ENCODE measurements around the gene NSD2.
"Not testable (repeated sequence)": the region's sequence is repeated elsewhere in the genome, so short reads cannot be mapped to it uniquely, and the experiment has no call there.

NSD2 gene

DNA sequence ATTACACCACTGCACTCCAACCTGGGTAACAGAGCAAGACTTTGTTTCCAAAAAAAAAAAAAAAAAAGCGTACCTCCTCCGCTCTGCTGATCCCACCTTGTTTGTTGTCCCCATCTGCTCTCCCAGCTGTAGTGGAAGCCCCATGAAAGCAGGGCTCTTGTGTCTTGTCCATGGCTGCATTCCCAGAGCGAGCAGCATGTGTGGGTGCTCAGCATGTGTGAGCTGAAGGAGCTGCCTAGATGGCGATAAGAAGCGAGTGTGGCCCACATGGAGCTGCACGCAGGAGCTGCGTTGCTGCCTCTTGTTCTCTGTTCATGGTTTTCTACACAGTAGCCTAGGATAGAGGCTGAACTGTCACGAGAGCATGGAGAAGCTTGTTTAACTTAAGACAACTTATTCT, 12.4 kb downstream of the NSD2 start:
- in situ Hi-C loops (cut with HindIII; ENCODE audit: low pct_ligation_motif_present, low pct_unique_long_range_greater_than_20kb, low sequenced_read_pairs) = no loop called here
- no peak for DNase-seq

DNA sequence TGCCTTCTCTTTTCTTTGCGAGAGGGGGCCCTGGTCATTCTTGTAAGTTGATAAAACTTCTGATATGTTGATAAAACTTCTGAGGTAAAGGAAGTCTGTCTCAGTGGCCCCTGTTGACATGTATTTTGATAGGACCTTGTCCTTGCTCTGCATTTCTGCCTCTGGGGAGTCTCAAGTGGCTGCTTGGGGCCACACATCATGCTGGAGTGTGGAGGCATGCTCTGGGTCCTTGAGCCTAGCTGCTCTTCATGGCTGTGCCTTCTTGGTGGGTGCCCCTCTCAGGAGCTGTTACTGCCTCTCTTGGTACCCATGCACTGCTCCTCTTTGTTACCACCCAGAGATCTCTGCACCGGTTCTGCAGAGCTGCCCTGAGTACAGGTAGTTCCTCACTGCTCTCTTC, 14.2 kb downstream of the NSD2 start:
- in situ Hi-C loops (cut with HindIII; ENCODE audit: low pct_ligation_motif_present, low pct_unique_long_range_greater_than_20kb, low sequenced_read_pairs) = no loop called here
- DNase-seq = no peak

GRCh38 chr4:1887052-1887451, 15.9 kb downstream of the NSD2 start:
- DNase-seq = no peak
- in situ Hi-C loops (cut with HindIII; ENCODE audit: low pct_ligation_motif_present, low pct_unique_long_range_greater_than_20kb, low sequenced_read_pairs) = no loop called here

DNA sequence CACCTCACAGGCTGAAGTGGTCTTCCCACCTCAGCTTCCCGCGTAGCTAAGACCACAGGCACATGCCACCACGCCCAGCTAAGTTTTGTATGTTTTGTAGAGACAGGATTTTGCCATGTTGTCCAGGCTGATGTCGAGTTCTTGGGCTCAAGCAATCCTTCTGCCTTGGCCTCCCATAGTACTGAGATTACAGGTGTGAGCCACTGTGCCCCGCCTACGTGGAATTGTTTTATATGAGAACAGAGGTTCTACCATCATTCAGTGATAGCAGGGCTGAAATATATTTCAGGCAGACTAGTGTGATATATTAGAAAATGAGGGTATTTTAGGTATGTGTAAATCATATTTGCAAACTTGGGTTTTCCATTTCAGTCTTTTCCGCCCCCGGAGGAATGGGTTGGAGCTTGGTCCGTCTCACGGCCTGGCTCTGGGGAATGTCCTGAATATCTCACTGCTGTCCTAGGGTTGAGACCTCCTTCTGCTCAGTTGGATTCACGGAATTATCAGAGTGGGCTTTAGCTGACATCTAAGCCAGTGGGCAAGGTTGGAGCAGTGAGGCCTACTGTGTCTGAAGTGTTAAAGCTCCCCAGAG, 19.9 kb downstream of the NSD2 start:
- no peak for DNase-seq
- in situ Hi-C loops (cut with HindIII; ENCODE audit: low pct_ligation_motif_present, low pct_unique_long_range_greater_than_20kb, low sequenced_read_pairs) = no loop called here

- in situ Hi-C loops (cut with HindIII; ENCODE audit: low pct_ligation_motif_present, low pct_unique_long_range_greater_than_20kb, low sequenced_read_pairs) = no loop called here
- DNase-seq = no peak
Measured at GRCh38 chr4:1895971-1896657, 24.9 kb downstream of the NSD2 start.

GRCh38 chr4:1896658-1896991, 25.4 kb downstream of the NSD2 start:
- in situ Hi-C loops (cut with HindIII; ENCODE audit: low pct_ligation_motif_present, low pct_unique_long_range_greater_than_20kb, low sequenced_read_pairs) = no loop called here
- DNase-seq = no peak

GRCh38 chr4:1898007-1898406, 26.8 kb downstream of the NSD2 start:
- DNase-seq = no peak
- in situ Hi-C loops (cut with HindIII; ENCODE audit: low pct_ligation_motif_present, low pct_unique_long_range_greater_than_20kb, low sequenced_read_pairs) = no loop called here

GRCh38 chr4:1898681-1899080, 27.5 kb downstream of the NSD2 start:
- DNase-seq = no peak
- in situ Hi-C loops (cut with HindIII; ENCODE audit: low pct_ligation_motif_present, low pct_unique_long_range_greater_than_20kb, low sequenced_read_pairs) = no loop called here

GRCh38 chr4:1899149-1900086, 28.2 kb downstream of the NSD2 start:
- in situ Hi-C loops (cut with HindIII; ENCODE audit: low pct_ligation_motif_present, low pct_unique_long_range_greater_than_20kb, low sequenced_read_pairs) = no loop called here
- DNase-seq = peak; percentile 73

DNA sequence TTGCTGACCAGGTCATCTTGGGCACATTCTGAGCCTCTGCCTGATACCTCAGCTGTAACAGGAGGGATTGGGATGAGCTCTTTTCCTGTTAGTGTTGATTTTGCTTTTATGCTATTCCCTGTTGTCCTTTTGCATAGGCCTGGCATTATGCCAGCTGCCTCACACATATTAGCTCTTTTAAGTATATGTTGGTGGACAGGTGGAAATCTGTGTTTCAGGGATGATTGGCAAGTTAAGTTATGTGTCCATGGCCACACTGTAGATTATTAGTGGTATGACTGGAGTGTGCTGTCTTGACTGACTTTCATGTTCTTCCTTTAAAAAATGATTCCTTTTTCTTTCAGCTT, 28.9 kb downstream of the NSD2 start:
- no peak for DNase-seq
- in situ Hi-C loops (cut with HindIII; ENCODE audit: low pct_ligation_motif_present, low pct_unique_long_range_greater_than_20kb, low sequenced_read_pairs) = no loop called here

DNA sequence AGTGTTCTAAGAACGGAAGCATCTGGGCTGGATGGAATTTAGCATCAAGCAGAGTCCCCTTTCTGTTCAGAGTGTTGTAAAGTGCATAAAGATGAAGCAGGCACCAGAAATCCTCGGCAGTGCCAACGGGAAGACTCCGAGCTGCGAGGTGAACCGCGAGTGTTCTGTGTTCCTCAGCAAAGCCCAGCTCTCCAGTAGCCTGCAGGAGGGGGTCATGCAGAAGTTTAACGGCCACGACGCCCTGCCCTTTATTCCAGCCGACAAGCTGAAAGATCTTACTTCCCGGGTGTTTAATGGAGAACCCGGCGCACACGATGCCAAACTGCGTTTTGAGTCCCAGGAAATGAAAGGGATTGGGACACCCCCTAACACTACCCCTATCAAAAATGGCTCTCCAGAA, 29.4 kb downstream of the NSD2 start:
- in situ Hi-C loops (cut with HindIII; ENCODE audit: low pct_ligation_motif_present, low pct_unique_long_range_greater_than_20kb, low sequenced_read_pairs) = no loop called here
- no peak for DNase-seq

- DNase-seq = no peak
- in situ Hi-C loops (cut with HindIII; ENCODE audit: low pct_ligation_motif_present, low pct_unique_long_range_greater_than_20kb, low sequenced_read_pairs) = no loop called here
Measured at GRCh38 chr4:1901127-1901526, 29.9 kb downstream of the NSD2 start.

GRCh38 chr4:1902243-1902642, 31.1 kb downstream of the NSD2 start:
- no peak for DNase-seq
- in situ Hi-C loops (cut with HindIII; ENCODE audit: low pct_ligation_motif_present, low pct_unique_long_range_greater_than_20kb, low sequenced_read_pairs) = no loop called here

GRCh38 chr4:1903035-1903434, 31.8 kb downstream of the NSD2 start:
- in situ Hi-C loops (cut with HindIII; ENCODE audit: low pct_ligation_motif_present, low pct_unique_long_range_greater_than_20kb, low sequenced_read_pairs) = no loop called here
- DNase-seq = no peak

DNA sequence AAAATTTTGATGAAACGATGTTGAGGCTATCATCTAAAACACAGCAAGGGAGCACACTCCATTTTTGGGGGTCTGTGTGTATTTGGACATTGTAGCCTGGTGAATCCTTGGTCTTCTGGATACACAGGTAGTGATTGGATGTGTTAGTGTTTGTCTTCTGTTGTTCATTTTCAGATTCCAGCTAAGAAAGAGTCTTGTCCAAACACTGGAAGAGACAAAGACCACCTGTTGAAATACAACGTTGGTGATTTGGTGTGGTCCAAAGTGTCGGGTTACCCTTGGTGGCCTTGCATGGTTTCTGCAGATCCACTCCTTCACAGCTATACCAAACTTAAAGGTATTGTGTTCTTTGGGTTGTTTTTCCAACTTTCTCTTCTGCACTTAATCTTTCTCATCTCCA, 32.8 kb downstream of the NSD2 start:
- DNase-seq = no peak
- in situ Hi-C loops (cut with HindIII; ENCODE audit: low pct_ligation_motif_present, low pct_unique_long_range_greater_than_20kb, low sequenced_read_pairs) = no loop called here

- DNase-seq = no peak
- in situ Hi-C loops (cut with HindIII; ENCODE audit: low pct_ligation_motif_present, low pct_unique_long_range_greater_than_20kb, low sequenced_read_pairs) = no loop called here
Measured at GRCh38 chr4:1907848-1908525, 36.8 kb downstream of the NSD2 start.

- in situ Hi-C loops (cut with HindIII; ENCODE audit: low pct_ligation_motif_present, low pct_unique_long_range_greater_than_20kb, low sequenced_read_pairs) = not testable (repeated sequence)
Measured at GRCh38 chr4:1909696-1910095, 38.5 kb downstream of the NSD2 start.

DNA sequence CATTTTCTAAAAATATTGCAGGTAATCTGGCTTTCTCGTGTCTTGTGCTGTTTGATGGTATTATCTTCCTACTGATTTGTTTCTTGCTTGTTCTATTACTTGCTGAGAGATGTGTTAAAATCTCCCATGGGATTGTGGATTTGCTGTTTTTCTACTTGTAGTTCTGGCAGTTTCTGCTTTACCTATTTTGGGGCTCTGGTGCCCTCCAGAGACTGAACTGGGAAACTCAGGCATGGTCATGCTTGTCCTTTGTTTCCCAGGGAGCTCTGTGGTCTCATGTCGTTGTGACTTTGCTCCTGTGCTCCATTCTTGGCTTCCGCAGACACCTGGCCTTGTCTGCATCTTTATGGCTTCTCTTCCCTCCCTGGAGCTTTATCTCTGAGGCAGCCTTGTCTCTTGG, 39.5 kb downstream of the NSD2 start:
- in situ Hi-C loops (cut with HindIII; ENCODE audit: low pct_ligation_motif_present, low pct_unique_long_range_greater_than_20kb, low sequenced_read_pairs) = no loop called here
- DNase-seq = peak; percentile 56

More at GRCh38 chr4:1909696-1910095, 38.5 kb downstream of the NSD2 start:
- DNase-seq = not testable (repeated sequence)

DNA sequence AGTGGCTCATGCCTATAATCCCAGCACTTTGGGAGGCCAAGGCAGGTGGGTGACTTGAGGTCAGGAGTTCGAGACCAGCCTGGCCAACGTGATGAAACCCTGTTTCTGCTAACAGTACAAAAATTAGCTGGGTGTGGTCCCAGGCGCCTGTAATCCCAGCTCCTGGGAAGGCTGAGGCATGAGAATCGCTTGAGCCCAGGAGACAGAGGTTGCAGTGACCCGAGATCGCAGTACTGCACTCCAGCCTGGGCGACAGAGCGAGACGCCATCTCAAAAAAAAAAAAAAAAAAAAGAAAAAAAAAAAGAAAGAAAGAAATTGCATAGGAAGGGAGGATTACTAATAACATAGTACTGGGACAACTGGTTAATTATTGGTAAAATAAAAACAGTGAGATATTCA, 40.1 kb downstream of the NSD2 start:
- in situ Hi-C loops (cut with HindIII; ENCODE audit: low pct_ligation_motif_present, low pct_unique_long_range_greater_than_20kb, low sequenced_read_pairs); DNase-seq: not testable (repeated sequence)
